Germinal center (tissue), 1 donor: ENCODE results near the gene RAB27B.

Source experiments
- DNase-seq: peaks from one replicate; pipeline ENCODE4 v3.0.0; 2012; ENCODE audit warnings: mixed read lengths, low spot score

RAB27B gene

GRCh38 chr18:54871231-54871630 is 43.0 kb downstream of the RAB27B start:
- no peak for DNase-seq

- DNase-seq = no peak
Observed at GRCh38 chr18:54872681-54873080, 44.4 kb downstream of the RAB27B start.

DNA sequence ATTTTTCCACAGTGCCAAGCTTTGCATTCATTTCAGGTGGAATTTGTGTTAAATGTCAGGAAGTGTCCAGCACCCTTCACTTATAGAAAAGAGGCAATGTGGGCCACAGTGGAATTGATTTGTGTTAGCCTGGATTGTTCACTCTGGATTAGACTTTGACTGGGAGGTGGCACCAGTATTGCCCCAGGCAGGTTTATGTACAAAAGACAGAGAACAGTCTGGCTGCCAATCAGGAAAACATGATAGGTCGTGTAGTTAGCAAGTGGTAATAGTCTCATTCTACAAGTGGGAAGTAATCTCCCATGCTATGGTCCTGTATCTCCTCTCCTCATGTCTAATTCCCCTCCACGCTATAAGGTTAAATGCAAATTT is 45.6 kb downstream of the RAB27B start:
- DNase-seq = no peak

GRCh38 chr18:54875063-54875462 is 46.8 kb downstream of the RAB27B start:
- DNase-seq = no peak

DNA sequence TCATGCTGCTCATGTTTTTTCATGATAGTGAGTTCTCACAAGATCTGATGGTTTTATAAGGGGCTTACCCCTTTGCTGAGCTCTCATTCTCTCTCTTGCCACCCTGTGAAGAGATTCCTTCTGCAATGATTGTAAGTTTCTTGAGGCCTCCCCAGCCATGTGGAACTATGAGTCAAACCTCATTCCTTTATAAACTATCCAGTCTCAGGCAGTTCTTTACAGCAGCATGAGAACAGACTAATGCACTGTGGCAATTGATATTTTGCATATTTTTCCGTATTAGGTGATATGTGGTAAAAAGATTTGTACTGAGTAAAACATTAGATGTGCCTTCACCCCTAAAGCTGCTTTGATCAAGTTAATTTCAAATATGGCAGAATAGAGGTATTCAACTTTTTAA is 48.8 kb downstream of the RAB27B start:
- no peak for DNase-seq

- DNase-seq = no peak
Observed at GRCh38 chr18:54878159-54878622, 49.9 kb downstream of the RAB27B start.

DNA sequence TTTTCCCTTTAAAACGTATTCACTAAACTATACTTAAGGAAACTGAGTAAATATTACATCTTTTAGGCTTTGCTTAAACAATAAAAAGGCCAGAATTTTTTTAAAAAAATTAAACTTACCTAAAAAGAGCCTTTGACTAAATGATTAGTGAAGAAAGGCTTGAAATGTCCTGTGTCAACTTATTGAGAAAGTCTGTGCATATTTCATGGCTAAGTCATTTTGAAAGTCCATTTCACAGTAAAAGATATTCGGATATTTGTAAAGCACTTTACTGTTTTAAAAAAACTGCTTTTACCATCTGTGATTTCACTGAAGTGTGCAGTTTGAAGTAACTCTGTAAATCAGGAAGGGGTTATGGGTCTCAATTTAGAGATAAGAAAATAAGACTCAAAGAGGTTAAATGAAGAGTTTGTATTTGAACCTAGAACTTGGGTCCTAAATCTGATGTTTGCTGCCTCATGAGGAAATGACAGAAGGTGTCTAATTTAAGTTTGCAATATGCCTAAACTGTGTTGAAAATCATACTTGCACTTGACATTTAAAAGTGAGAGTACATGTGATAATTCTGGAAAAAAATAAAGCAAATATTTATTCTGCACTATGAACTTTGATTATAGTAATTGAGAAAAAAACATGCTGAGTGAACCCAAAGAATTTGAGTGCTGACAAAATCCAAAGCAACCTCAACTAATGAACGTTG is 50.5 kb downstream of the RAB27B start:
- DNase-seq = no peak

GRCh38 chr18:54879691-54880090 is 51.4 kb downstream of the RAB27B start:
- DNase-seq = no peak

DNA sequence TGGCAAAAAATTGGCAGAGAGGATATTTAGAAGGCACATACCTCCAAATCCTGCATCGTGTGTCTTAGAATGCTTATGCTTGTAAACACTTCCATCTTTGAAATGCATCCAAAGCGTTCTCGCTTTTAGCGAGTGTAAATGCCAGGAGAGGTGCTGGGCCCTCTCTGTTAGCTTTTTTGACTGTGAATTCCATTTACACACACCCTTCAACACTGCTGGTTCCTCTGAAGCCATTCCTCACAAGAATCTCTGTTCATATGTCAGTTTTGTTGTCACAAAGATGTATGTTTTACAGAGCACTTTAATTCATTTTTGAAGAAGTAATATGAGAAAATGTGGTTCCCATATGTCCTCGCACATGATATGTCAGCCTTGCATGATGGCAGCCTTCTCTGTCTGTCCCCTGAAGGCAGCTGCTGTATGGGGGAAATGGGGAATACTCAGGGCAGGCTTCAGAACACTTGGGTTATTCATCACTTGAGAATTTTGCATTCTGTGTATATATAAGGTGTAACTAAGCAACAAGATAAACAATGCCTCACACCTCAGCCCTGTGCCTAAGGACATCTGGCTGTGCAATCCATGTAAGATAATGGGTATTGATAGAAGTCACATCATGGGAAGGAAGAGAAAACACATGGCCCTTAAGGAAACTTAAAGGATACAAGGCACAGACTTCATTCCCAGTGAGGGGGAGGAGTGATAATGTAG is 52.3 kb downstream of the RAB27B start:
- no peak for DNase-seq

DNA sequence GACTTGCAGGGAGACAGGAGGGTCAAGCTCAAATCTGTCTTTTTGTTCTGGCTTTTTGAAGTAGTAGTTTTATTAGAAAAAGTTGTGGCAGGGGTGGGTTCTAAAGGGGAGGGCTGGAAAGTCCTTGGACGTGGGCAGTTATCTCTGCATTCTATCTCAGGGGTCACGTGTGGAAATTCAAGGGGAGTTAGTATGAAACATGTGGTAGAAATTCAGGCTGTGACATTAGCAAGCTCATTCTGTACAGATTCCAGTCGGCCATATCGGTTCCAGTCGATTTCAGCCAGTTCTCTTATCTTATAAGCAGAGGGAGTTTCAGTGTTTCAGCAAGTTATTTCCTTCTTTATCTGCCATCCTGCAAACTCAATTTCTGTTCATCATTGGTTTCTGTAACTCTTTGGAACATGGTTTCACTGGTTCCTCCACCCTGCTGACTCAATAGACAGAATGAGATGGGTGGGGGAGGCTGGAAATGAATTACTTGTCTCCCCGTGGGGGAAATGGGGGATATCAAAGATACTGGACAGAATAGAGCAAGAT is 53.0 kb downstream of the RAB27B start:
- DNase-seq = no peak

DNA sequence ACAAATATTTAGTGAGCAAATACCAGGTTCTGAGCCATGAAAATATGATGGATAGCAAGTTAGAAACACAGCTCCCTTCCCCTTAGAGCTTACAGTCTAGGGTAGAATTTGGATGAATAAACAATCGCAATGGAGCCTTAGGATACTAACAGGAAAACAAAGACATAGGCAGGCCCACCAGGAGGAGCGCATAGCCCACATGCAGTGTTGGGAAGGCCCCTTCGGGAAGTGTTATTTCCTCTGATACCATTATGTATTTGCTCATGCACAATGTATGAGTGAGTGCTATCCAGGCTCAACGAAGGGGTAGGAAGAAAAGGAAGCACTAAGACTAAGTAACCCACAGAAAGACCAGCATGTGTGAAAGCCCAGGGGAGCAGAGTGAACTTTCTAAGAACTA is 54.0 kb downstream of the RAB27B start:
- no peak for DNase-seq

- no peak for DNase-seq
Observed at GRCh38 chr18:54883816-54884604, 55.7 kb downstream of the RAB27B start.

- DNase-seq = no peak
Observed at GRCh38 chr18:54888378-54888777, 60.1 kb downstream of the RAB27B start.

DNA sequence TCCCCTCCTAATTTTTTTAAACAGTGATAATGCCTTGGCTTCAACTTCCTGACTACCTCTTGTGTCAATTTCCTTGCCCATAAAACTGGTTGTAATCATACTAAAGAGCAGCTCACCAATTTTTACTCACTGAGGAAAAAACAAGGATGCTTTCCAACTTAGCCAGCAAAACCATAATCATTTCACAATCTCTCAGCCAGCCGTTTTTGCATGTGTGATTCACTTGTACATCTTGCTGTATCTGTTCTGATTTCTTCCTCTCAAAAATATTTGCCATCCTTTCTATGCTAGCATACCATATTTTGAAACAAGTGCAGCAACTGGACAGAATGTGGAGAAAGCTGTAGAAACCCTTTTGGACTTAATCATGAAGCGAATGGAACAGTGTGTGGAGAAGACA is 60.7 kb downstream of the RAB27B start:
- no peak for DNase-seq

- DNase-seq = no peak
Observed at GRCh38 chr18:54899500-54899899, 71.2 kb downstream of the RAB27B start.

DNA sequence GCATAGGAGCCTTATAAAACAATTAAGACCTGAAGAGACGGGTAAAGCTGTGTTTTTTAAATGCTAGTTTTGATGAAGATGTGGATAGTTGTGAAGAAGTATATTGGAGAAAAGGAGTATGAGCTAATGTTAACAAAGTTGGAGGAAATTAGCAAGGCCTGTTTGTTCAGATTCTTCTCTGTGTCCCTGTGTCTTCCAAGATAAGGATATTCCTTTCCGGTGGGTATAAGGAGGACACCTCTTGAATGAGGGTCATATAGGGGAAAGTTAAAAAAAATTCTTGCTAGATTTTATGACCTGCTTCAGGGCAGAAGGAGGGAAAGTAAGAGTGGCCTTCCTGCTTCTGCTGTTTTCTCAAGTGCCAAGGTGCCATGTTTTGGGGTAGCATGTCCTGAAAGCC is 72.0 kb downstream of the RAB27B start:
- DNase-seq = no peak

DNA sequence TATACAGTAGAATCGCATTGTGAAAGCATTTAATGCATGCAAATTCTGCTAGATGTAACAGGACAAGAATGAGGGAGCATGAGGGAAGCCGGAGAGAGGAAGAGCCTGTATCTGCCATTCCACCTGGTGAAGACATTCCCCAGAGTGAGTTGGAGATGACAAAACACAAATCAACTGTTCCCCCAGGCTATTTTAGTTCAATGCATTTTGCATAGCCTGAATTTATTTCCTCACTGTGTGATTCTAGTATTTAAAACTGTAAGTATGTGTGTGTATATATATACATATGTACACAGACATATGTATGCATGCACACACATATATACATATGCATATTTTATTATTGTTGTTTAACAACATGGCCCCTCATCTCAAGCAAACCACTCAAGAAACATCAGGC is 76.3 kb downstream of the RAB27B start:
- no peak for DNase-seq

- no peak for DNase-seq
Observed at GRCh38 chr18:54905629-54906028, 77.4 kb downstream of the RAB27B start.

DNA sequence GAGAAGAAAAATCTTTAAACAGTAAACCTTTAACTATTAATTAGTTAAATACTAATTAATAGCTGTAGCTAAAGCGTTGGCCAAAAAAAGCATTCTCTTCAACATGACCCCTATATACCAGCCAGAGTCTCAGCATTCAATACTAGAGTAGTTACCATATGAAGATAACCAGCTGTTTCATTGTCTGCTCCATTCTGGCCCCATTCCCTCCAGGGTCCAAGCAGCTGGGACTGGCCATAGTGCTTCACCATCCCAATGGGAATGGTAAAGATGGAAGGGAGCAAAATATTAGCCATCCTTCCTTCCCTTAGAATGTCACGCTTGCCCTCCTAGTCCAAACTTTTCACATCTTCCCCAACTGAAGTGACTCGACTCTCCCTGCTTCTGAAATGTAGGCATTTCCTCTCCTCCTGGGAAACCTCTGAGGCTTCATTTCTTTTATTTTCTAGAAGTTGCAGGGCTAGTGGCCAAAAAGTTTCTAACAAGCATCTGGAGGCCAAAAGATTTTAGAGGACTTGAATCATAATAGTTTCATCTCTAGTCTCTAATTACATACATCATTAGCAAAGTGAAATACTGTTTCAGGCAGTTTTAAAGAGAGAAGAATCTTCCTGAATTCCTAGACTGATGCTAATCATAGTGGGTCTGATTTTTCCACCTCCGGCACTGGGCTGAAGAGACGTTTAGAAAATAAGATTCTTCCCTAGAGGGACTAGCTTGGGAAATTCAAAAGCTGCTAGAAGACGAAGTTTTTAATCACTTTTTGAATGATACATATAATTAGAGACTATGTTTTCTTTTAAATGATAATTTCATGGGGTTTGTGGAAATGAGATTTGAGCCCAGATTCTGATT is 78.3 kb downstream of the RAB27B start:
- no peak for DNase-seq

DNA sequence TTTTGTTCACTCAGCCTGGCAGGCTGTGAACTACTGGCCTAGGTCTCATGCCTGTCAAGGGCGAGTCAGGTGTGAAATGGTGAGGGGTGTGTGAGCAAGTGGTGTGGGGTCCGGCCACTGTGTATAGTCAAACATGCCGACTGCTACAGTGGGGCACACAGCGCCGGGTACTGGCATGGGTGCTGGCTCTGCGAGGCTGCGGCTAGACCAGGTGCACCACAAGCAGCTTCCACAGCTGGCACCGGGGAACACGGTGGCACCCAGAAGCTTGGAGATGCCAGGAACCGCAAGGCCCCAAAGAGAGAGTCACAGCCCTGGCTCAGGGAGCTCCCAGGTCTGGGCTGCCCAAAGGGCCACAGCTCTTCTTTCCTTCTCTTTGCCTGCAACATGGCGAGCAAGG is 81.3 kb downstream of the RAB27B start:
- DNase-seq = no peak

DNA sequence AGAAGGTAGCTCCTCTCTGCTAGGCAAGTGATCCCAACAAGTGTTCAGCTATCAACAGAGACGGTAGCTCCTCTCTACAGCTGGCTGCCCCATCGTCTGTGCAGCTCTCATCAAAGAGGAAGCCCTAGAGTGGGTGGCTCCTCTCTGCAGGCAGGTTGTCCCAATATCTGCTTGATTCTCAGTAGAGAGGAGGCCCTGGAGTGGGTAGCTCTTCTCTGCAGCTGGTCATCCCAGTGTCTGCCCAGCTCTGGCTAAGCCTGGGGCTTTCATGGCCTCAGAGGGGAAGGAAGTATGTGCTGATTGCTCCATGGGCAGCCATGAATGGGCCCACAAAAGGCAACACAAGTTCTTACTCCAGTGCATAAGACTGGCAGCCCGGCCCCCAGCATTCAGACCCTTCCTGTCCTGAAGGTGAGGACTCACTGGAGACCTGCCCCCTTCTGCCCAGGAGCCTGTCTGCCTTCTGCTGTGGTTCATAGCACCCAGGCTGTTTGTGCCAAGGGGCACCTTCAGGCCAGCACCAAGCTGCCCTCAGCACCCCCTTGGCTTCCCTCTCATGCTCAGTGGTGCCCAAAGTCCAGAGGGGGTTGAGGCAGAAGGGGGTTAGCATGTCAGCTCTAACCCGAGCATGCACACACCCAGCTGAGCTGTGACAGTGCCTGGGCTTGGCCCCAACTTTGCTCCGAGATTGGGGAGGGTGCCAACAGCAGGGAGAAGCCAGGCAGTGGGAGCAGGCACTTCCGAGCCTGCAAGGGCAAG is 82.1 kb downstream of the RAB27B start:
- no peak for DNase-seq
